Measurements from ENCODE around the gene CLDN15. TPM values are rescaled to one million over a fixed set of nuclear protein-coding genes. Genes with fewer than 3 reads are reported as not detected.
"Not testable (repeated sequence)": the region's sequence is repeated elsewhere in the genome, so short reads cannot be mapped to it uniquely, and the experiment has no call there.

CLDN15 gene
- total RNA-seq, 2 experiments from 2014 or later, result 12.2 to 13.7 TPM

DNA sequence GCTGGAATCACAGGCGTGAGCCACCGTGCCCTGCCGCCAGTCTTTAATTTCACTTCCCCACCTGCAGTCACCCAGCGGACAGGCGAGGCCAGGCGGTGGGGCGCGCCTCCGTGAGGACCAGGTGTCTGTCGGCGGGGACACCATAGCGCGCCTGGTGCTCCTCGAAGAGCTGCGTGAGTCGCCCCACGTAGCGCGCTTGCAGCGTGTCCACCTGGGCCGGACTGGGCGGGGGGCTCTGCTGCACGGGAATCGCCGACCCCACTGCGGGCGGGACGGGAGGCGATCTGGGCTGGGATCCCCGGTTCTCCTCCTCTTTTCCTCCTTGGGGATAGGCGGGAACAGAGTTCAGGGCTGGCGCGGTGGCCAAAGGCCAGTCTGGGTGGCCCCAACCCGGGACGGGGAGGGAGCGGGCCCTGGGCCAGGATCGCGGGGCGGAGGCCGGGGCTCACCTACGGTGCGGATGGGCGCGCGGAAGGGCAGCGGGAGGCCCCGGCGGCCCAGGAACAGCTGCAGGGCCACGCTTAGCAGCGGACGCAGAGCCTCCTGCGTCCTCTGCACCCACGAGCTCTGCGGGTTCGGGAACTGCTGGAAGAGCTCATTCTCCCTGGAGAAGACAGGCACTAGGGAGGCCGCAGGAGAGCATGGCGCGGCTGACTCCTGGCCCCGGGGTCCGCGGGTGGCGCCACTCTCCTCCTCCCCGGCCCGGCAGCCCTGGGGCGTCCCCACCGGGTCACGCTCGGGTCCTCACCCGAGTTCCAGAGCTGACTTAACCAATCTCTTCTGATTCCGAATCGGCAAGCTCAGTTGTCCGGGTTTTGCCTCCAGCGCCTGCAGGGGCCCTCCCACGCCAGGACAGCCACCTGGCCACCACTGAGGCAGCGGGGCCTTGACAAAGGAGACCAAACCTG is 35.7 kb downstream of the CLDN15 start:
- Mint-ChIP-seq H3K4me1 (ENCODE audit: low read depth) (peaks cover 10% of the 10 kb centered on the region), H3K9me3 (no peaks in the 10 kb centered on the region), H3K4me3 (no peak overlapping the region), H3K27me3 (peaks cover 18% of the 10 kb centered on the region), H3K36me3 (peaks cover 6% of the 10 kb centered on the region), H3K27ac (no peak overlapping the region)
- intact Hi-C loops (cut with micrococcal nuclease), result no loop called here
- ChIA-PET CTCF (interaction anchor here (1.0 to 3.9 kb wide), 4 partner anchors 10 to 88 kb away, joined by 3 to 33 read pairs (median 4); partner anchors contain the start of genes PLOD3 and ZNHIT1), POLR2A (no interaction called here)
- DNase-seq, result no peak

GRCh38 chr7:101200862-101201599 is 36.6 kb downstream of the CLDN15 start, which contains the start of gene MOGAT3:
MOGAT3 (minus strand) TSS chr7:101201036; CDS start chr7:101200854, 182 bp downstream.
- Mint-ChIP-seq H3K9me3 (no peaks in the 10 kb centered on the region), H3K27me3 (peaks cover 18% of the 10 kb centered on the region), H3K4me1 (ENCODE audit: low read depth) (peaks cover 10% of the 10 kb centered on the region), H3K27ac (no peak within 1 kb of the TSS), H3K36me3 (peaks cover under 1% of the 10 kb centered on the region), H3K4me3 (no peak within 1 kb of the TSS)
- no peak for DNase-seq
- ChIA-PET POLR2A (no interaction called here), CTCF (interaction anchor here (1.0 to 3.6 kb wide), 6 partner anchors 9 to 89 kb away, joined by 3 to 12 read pairs (median 6); no protein-coding TSS in a partner anchor)
- intact Hi-C loops (cut with micrococcal nuclease), result no loop called here

- no peak overlapping the region for H3K27ac Mint-ChIP-seq
- POLR2A ChIA-PET, result interaction anchor here (0.7 to 0.9 kb wide), 2 partner anchors 14 to 24 kb away, joined by 3 to 5 read pairs; no protein-coding TSS in a partner anchor
- intact Hi-C loops (cut with micrococcal nuclease), result no loop called here
These were observed 37.1 kb downstream of the CLDN15 start for GRCh38 chr7:101200504-101200861.

GRCh38 chr7:101199522-101199921 is 38.1 kb downstream of the CLDN15 start:
- intact Hi-C loops (cut with micrococcal nuclease); DNase-seq; H3K36me3 Mint-ChIP-seq; H3K27ac Mint-ChIP-seq; H3K4me3 Mint-ChIP-seq; H3K9me3 Mint-ChIP-seq: not testable (repeated sequence)
- Mint-ChIP-seq H3K4me1 (ENCODE audit: low read depth) (peaks cover 10% of the 10 kb centered on the region), H3K27me3 (peaks cover 22% of the 10 kb centered on the region)
- POLR2A ChIA-PET, result interaction anchor here (0.9 kb wide), 1 partner anchor 13 kb away, joined by 3 read pairs; no protein-coding TSS in a partner anchor
- CTCF ChIA-PET, result interaction anchor here (3.6 kb wide), 1 partner anchor 55 kb away, joined by 12 read pairs; no protein-coding TSS in a partner anchor

More at GRCh38 chr7:101200504-101200861, 37.1 kb downstream of the CLDN15 start:
- CTCF ChIA-PET, result interaction anchor here (1.0 to 3.6 kb wide), 4 partner anchors 8 to 82 kb away, joined by 3 to 12 read pairs (median 8); no protein-coding TSS in a partner anchor
- DNase-seq, result no peak
- H3K27me3 Mint-ChIP-seq, result peaks cover 18% of the 10 kb centered on the region
- no peaks in the 10 kb centered on the region for H3K36me3 Mint-ChIP-seq
- peaks cover 10% of the 10 kb centered on the region for H3K4me1 Mint-ChIP-seq (ENCODE audit: low read depth)
- H3K4me3 Mint-ChIP-seq, result no peak overlapping the region
- H3K9me3 Mint-ChIP-seq, result no peaks in the 10 kb centered on the region

DNA sequence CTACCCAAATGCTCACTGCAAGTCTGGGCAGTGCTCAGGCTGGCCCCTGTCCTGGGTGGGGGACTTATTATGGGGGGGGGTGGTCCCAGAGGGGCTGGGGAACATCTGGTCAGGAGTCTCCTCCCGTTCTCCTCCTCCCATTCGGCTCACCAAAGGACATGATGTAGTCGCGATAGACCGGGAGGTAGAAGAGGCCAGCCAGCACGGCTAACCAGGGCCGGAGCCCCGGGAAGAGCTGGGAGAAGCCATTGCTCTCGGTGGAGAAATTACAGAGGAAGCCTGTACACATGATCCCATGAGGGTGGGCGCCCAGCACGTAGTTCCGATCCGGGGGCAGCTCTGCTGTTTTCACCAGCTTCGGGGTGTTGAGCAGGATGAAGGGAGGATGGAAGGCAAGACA is 39.1 kb downstream of the CLDN15 start:
- no peaks in the 10 kb centered on the region for H3K36me3 Mint-ChIP-seq
- DNase-seq, result no peak
- POLR2A ChIA-PET, result no interaction called here
- no peak overlapping the region for H3K4me3 Mint-ChIP-seq
- peaks cover 6% of the 10 kb centered on the region for H3K4me1 Mint-ChIP-seq (ENCODE audit: low read depth)
- intact Hi-C loops (cut with micrococcal nuclease), result no loop called here
- CTCF ChIA-PET, result interaction anchor here (3.6 kb wide), 1 partner anchor 54 kb away, joined by 12 read pairs; no protein-coding TSS in a partner anchor
- no peak overlapping the region for H3K27ac Mint-ChIP-seq
- peaks cover 20% of the 10 kb centered on the region for H3K27me3 Mint-ChIP-seq
- no peaks in the 10 kb centered on the region for H3K9me3 Mint-ChIP-seq

DNA sequence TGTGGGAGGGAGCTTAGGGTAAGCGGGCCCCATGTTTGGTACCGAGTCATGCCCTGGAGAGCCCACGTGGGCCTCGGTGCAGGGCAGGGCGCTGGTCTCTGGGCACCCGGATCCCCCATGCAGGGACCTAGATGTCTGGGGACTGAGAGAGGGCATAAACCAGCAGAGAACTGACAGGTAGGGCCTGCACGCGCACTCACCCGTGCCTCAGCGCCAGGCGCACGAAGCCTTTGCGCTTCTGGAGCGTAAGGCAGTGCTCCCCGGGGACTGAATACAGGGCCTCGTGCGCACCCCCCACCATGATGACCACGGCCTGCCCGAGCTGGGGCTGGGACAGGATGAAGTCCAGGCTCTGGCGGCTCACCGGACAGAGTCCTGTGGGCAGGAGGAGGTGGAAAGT is 39.6 kb downstream of the CLDN15 start:
- no peak for DNase-seq
- Mint-ChIP-seq H3K27me3 (peaks cover 20% of the 10 kb centered on the region), H3K4me1 (ENCODE audit: low read depth) (peaks cover 6% of the 10 kb centered on the region), H3K36me3 (no peaks in the 10 kb centered on the region), H3K27ac (no peak overlapping the region), H3K4me3 (no peak overlapping the region), H3K9me3 (no peaks in the 10 kb centered on the region)
- POLR2A ChIA-PET, result no interaction called here
- CTCF ChIA-PET, result interaction anchor here (3.6 kb wide), 1 partner anchor 54 kb away, joined by 12 read pairs; no protein-coding TSS in a partner anchor
- intact Hi-C loops (cut with micrococcal nuclease), result no loop called here

DNA sequence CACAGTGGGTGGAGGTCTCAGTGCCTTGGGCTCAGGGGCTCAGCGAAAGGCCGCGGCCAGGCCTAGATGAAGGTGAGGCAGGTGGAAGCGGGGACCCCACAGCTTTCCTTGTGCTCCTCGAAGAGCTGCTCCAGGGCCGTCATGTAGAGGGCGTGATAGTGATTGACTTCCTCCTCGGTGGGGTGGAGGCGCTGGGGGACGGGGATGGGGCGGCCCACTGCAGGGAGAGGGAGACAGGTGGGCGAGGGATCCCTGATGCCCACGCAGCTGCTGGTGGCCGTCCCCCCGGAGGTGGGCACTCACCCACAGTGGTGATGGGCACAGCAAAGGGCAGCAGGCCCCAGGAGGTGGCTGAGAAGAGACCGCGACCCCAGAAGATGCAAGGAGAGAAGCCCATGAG is 41.7 kb downstream of the CLDN15 start:
- Mint-ChIP-seq H3K27me3 (peaks cover 10% of the 10 kb centered on the region), H3K4me3 (no peak overlapping the region), H3K36me3 (no peaks in the 10 kb centered on the region), H3K27ac (no peak overlapping the region), H3K9me3 (no peaks in the 10 kb centered on the region), H3K4me1 (ENCODE audit: low read depth) (peaks cover under 1% of the 10 kb centered on the region)
- no peak for DNase-seq
- CTCF ChIA-PET, result interaction anchor here (1.1 to 9.8 kb wide), 2 partner anchors 52 to 87 kb away, joined by 4 to 297 read pairs; no protein-coding TSS in a partner anchor
- intact Hi-C loops (cut with micrococcal nuclease), result no loop called here
- POLR2A ChIA-PET, result interaction anchor here (0.6 kb wide), 1 partner anchor 122 kb away, joined by 3 read pairs; no protein-coding TSS in a partner anchor

DNA sequence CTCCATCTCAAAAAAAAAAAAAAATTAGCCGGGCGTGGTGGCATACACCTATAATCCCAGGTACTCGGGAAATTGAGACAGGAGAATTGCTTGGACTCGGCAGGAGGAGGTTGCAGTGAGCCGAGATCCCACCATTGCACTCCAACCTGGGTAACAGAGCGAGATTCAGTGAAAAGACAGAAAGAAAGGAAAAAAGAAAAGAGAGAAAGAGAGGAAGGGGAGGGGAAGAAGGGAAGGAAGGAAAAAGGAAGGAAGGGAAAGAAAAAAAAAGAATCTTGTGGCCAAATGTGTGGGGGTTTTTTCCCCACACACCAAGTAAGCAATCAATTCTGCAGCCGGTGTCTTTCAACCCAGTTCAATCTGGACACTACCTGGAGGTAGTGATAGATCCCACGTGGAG is 48.5 kb downstream of the CLDN15 start:
- ChIA-PET CTCF (interaction anchor here (9.8 kb wide), 1 partner anchor 45 kb away, joined by 297 read pairs; no protein-coding TSS in a partner anchor), POLR2A (no interaction called here)
- peaks cover 6% of the 10 kb centered on the region for H3K27me3 Mint-ChIP-seq
- H3K9me3 Mint-ChIP-seq, result no peaks in the 10 kb centered on the region
- intact Hi-C loops (cut with micrococcal nuclease), result no loop called here
- no peak overlapping the region for H3K4me3 Mint-ChIP-seq
- no peaks in the 10 kb centered on the region for H3K4me1 Mint-ChIP-seq (ENCODE audit: low read depth)
- no peak for DNase-seq
- H3K36me3 Mint-ChIP-seq, result no peaks in the 10 kb centered on the region
- H3K27ac Mint-ChIP-seq, result no peak overlapping the region

- Mint-ChIP-seq H3K9me3 (no peaks in the 10 kb centered on the region), H3K4me1 (ENCODE audit: low read depth) (peaks cover 2% of the 10 kb centered on the region), H3K4me3 (no peak overlapping the region), H3K27ac (no peak overlapping the region), H3K27me3 (peaks cover 15% of the 10 kb centered on the region), H3K36me3 (no peaks in the 10 kb centered on the region)
- CTCF ChIA-PET, result interaction anchor here (1.2 to 1.5 kb wide), 2 partner anchors 43 to 104 kb away, joined by 4 read pairs; no protein-coding TSS in a partner anchor
- POLR2A ChIA-PET, result interaction anchor here (0.8 kb wide), 1 partner anchor 13 kb away, joined by 3 read pairs; no protein-coding TSS in a partner anchor
- DNase-seq, result no peak
- intact Hi-C loops (cut with micrococcal nuclease), result no loop called here
These were observed 50.7 kb downstream of the CLDN15 start for GRCh38 chr7:101186844-101187428.

DNA sequence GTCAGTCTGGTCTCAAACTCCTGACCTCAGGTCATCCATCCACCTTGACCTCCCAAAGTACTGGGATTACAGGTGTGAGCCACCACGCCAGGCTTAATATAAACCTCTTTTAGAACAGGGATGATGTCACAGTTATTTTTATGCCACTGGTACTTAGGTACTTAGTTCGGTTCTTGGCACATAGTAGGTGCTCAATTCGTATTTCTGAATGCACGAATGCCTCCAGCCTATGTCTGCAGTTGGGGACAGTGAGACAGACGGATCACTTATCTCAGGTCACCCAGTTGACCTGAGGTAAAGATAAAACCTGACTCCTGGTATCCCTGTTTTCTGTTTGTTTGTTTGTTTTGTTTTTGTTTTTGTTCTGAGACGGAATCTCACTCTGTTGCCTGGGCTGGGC is 51.4 kb downstream of the CLDN15 start:
- ChIA-PET POLR2A (interaction anchor here (0.6 kb wide), 1 partner anchor 43 kb away, joined by 3 read pairs; no protein-coding TSS in a partner anchor), CTCF (interaction anchor here (1.5 kb wide), 1 partner anchor 105 kb away, joined by 4 read pairs; no protein-coding TSS in a partner anchor)
- no peaks in the 10 kb centered on the region for H3K9me3 Mint-ChIP-seq

DNA sequence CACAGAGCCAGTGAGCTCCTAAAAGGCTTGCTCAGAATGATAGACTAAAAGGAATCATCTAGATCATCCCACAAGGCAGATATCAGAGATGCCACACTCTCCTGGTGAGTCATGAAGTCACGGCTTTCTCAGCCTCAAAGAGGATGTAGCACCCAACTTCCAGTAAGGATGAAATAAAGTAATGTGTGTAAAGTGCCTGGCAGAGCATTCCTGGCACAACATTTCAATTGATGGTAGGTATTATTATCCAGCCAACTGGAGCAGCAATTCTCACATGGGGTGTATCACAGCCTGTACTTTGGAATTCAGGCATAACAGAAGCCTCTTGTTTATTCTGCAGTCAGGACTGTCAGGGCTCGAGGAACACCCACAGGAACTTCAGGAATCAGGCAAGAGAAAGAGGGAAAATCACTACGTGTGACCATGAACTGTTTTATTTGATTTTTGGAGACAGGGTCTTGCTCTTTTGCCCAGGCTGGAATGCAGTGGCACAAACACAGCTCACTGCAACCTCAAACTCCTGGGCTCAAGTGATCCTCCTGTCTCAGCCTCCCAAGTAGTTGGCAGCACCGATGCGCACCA is 52.3 kb downstream of the CLDN15 start:
- intact Hi-C loops (cut with micrococcal nuclease), result no loop called here
- DNase-seq, result no peak
- peaks cover 22% of the 10 kb centered on the region for H3K27me3 Mint-ChIP-seq
- POLR2A ChIA-PET, result interaction anchor here (0.6 kb wide), 1 partner anchor 42 kb away, joined by 3 read pairs; no protein-coding TSS in a partner anchor
- no peaks in the 10 kb centered on the region for H3K36me3 Mint-ChIP-seq
- no peak overlapping the region for H3K4me3 Mint-ChIP-seq
- H3K9me3 Mint-ChIP-seq, result no peaks in the 10 kb centered on the region
- CTCF ChIA-PET, result interaction anchor here (1.5 to 1.6 kb wide), 2 partner anchors 42 to 106 kb away, joined by 4 to 8 read pairs; no protein-coding TSS in a partner anchor
- H3K4me1 Mint-ChIP-seq (ENCODE audit: low read depth), result peaks cover 5% of the 10 kb centered on the region
- H3K27ac Mint-ChIP-seq, result no peak overlapping the region

More for the DNA sequence above, 51.4 kb downstream of the CLDN15 start:
- H3K27me3 Mint-ChIP-seq, result peaks cover 16% of the 10 kb centered on the region
- no peak overlapping the region for H3K27ac Mint-ChIP-seq
- no peak for DNase-seq
- no peak overlapping the region for H3K4me3 Mint-ChIP-seq
- intact Hi-C loops (cut with micrococcal nuclease), result no loop called here
- no peaks in the 10 kb centered on the region for H3K36me3 Mint-ChIP-seq
- H3K4me1 Mint-ChIP-seq (ENCODE audit: low read depth), result peaks cover 2% of the 10 kb centered on the region
